Neural cell (in vitro differentiated cells): Measurements from ENCODE around the gene GABRA1. TPM values are rescaled to one million over a fixed set of nuclear protein-coding genes. Genes with fewer than 3 reads are reported as not detected.

ENCODE experiments used
- H2AFZ ChIP-seq: fragments of 200-600, 300-800 bp; sonication (generic), shearing (Covaris generic); 2 replicates; pipeline ENCODE4 v1.6.0; 2014; ENCODE audit warnings: low read depth, mild to moderate bottlenecking, antibody characterized with exemption, low read length, moderate library complexity
- H3F3A ChIP-seq: fragments of 200-600 bp; shearing (Covaris generic); 2 replicates; pipeline ENCODE4 v1.6.1; 2016; ENCODE audit warnings: mild to moderate bottlenecking, moderate library complexity, mixed read lengths, antibody characterized with exemption, low read length; ENCODE audit not compliant: insufficient read depth, poor library complexity, severe bottlenecking
- H3K27ac ChIP-seq: fragments of 200-600, 300-800 bp; sonication (generic), shearing (Covaris generic); 2 replicates; pipeline ENCODE4 v1.5.1; 2014; ENCODE audit warnings: mild to moderate bottlenecking, low read length, moderate library complexity
- H3K27me3 ChIP-seq: fragments of 300-800, 200-600 bp; sonication (generic), shearing (Covaris generic); 2 replicates; pipeline ENCODE4 v1.6.0; 2014; ENCODE audit warnings: mild to moderate bottlenecking, low read depth, low read length, moderate library complexity; ENCODE audit not compliant: insufficient read depth
- H3K36me3 ChIP-seq: fragments of 300-800, 200-600 bp; sonication (generic), shearing (Covaris generic); 2 replicates; pipeline ENCODE4 v1.5.1; 2014; ENCODE audit warnings: mild to moderate bottlenecking, antibody characterized with exemption, low read length, moderate library complexity; ENCODE audit not compliant: insufficient read depth
- H3K4me2 ChIP-seq: fragments of 300-800, 200-600 bp; sonication (generic), shearing (Covaris generic); 2 replicates; pipeline ENCODE4 v1.6.0; 2014; ENCODE audit warnings: mild to moderate bottlenecking, low read length
- H3K4me3 ChIP-seq: fragments of 300-800, 200-600 bp; sonication (generic), shearing (Covaris generic); 2 replicates; pipeline ENCODE4 v1.5.1; 2014; ENCODE audit warnings: mild to moderate bottlenecking, low read length, moderate library complexity
- H3K79me2 ChIP-seq: fragments of 200-600 bp; shearing (Covaris generic); replicated peaks from 2 replicates; pipeline ENCODE4 v1.6.0; 2014; ENCODE audit warnings: mild to moderate bottlenecking, low read length, moderate library complexity; ENCODE audit not compliant: insufficient read depth
- H3K9ac ChIP-seq: fragments of 300-800, 200-600 bp; sonication (generic), shearing (Covaris generic); 2 replicates; pipeline ENCODE4 v1.6.1; 2016; ENCODE audit warnings: mild to moderate bottlenecking, low read length, mixed read lengths
- H3K9me2 ChIP-seq: fragments of 200-600 bp; shearing (Covaris generic); 2 replicates; pipeline ENCODE4 v1.6.1; 2016; ENCODE audit warnings: mild to moderate bottlenecking, low read length, mixed read lengths; ENCODE audit not compliant: insufficient read depth
- H3K9me3 ChIP-seq: fragments of 200-600, 300-800 bp; sonication (generic), shearing (Covaris generic); 2 replicates; pipeline ENCODE4 v1.6.1; 2016; ENCODE audit warnings: mild to moderate bottlenecking, mixed run types, low read length, moderate library complexity, mixed read lengths
- H4K20me1 ChIP-seq: fragments of 200-600 bp; shearing (Covaris generic); 2 replicates; pipeline ENCODE4 v1.6.1; 2016; ENCODE audit warnings: mild to moderate bottlenecking, mixed run types; ENCODE audit not compliant: insufficient read depth
- EP300 ChIP-seq: fragments of 450-650 bp; conservative IDR thresholded peaks from 2 replicates; pipeline ENCODE4 v1.6.1; 2014; ENCODE audit warnings: antibody characterized with exemption, mild to moderate bottlenecking, moderate library complexity; ENCODE audit not compliant: poor library complexity, severe bottlenecking
- EZH2 ChIP-seq: fragments of 200-600, 300-800 bp; shearing (Covaris generic), sonication (generic); IDR thresholded peaks from 2 replicates; pipeline ENCODE4 v1.6.1; 2014; ENCODE audit warnings: antibody characterized with exemption, low read length, borderline replicate concordance, mild to moderate bottlenecking; ENCODE audit not compliant: insufficient read depth, poor library complexity, severe bottlenecking
- MXI1 ChIP-seq: fragments of 450-650 bp; conservative IDR thresholded peaks from 2 replicates; pipeline ENCODE4 v1.6.1; 2014; ENCODE audit warnings: antibody characterized with exemption, mild to moderate bottlenecking; ENCODE audit not compliant: poor library complexity, severe bottlenecking
- POLR2AphosphoS5 ChIP-seq: IDR thresholded peaks from 2 replicates; pipeline ENCODE4 v1.6.1; 2012
- RAD21 ChIP-seq: fragments of 450-650 bp; conservative IDR thresholded peaks from 2 replicates; pipeline ENCODE4 v1.6.1; 2014; ENCODE audit warnings: antibody characterized with exemption, mild to moderate bottlenecking, moderate library complexity
- SMC3 ChIP-seq: fragments of 450-650 bp; conservative IDR thresholded peaks from 2 replicates; pipeline ENCODE4 v1.6.1; 2014; ENCODE audit warnings: antibody characterized with exemption, mild to moderate bottlenecking, moderate library complexity; ENCODE audit not compliant: poor library complexity
- TAF1 ChIP-seq: IDR thresholded peaks from 2 replicates; pipeline ENCODE4 v1.6.1; 2012; ENCODE audit warnings: low read depth
- polyA plus RNA-seq: library from polyadenylated mRNA; depleted of rRNA; stranded (reverse); fragments of >200 nt; gene quantifications from 2 replicates; pipeline ENCODE4 v1.2.3, GENCODE V29; 2014
- TF ChIP-seq, protein P1 (sequence below): fragments of 450-650 bp; IDR thresholded peaks from 2 replicates; pipeline ENCODE4 v1.5.1; 2014; ENCODE audit warnings: antibody characterized with exemption, mild to moderate bottlenecking, moderate library complexity; ENCODE audit not compliant: poor library complexity, severe bottlenecking
- TF ChIP-seq, protein P2 (sequence below): IDR thresholded peaks from 2 replicates; pipeline ENCODE4 v1.6.1; 2012; ENCODE audit warnings: borderline replicate concordance

The GABRA1 gene
- polyA plus RNA-seq, 1 donor from 2014 or later: 50.6 TPM

DNA sequence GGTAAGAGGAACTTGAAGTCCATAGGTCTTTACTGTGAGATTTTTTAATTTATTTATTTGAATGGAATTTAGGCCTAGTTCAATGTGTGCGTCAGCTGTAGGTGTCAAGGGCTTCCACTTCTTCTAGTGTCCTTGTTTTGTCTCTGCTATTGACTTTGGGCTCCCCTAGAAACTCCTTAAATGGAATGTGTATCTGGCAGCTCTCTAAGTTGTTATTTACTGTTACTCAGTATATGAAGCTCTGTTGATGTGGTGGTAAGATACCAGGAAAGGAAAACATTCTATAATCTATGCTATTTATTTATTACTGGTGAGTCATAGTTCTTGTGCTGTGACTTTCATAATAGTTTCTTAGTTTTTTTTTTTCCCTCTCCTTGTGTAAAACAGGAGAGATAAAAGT, 97.1 kb downstream of the GABRA1 start:
- TF ChIP-seq SMC3: no peak
- TF ChIP-seq MXI1: no peak
- TF ChIP-seq EZH2: no peak
- no peak for TF ChIP-seq POLR2AphosphoS5
- no peak for TF ChIP-seq TAF1
- no peak for TF ChIP-seq EP300
- TF ChIP-seq, protein P1, sequence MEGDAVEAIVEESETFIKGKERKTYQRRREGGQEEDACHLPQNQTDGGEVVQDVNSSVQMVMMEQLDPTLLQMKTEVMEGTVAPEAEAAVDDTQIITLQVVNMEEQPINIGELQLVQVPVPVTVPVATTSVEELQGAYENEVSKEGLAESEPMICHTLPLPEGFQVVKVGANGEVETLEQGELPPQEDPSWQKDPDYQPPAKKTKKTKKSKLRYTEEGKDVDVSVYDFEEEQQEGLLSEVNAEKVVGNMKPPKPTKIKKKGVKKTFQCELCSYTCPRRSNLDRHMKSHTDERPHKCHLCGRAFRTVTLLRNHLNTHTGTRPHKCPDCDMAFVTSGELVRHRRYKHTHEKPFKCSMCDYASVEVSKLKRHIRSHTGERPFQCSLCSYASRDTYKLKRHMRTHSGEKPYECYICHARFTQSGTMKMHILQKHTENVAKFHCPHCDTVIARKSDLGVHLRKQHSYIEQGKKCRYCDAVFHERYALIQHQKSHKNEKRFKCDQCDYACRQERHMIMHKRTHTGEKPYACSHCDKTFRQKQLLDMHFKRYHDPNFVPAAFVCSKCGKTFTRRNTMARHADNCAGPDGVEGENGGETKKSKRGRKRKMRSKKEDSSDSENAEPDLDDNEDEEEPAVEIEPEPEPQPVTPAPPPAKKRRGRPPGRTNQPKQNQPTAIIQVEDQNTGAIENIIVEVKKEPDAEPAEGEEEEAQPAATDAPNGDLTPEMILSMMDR: no peak
- TF ChIP-seq RAD21: no peak
- TF ChIP-seq, protein P2, sequence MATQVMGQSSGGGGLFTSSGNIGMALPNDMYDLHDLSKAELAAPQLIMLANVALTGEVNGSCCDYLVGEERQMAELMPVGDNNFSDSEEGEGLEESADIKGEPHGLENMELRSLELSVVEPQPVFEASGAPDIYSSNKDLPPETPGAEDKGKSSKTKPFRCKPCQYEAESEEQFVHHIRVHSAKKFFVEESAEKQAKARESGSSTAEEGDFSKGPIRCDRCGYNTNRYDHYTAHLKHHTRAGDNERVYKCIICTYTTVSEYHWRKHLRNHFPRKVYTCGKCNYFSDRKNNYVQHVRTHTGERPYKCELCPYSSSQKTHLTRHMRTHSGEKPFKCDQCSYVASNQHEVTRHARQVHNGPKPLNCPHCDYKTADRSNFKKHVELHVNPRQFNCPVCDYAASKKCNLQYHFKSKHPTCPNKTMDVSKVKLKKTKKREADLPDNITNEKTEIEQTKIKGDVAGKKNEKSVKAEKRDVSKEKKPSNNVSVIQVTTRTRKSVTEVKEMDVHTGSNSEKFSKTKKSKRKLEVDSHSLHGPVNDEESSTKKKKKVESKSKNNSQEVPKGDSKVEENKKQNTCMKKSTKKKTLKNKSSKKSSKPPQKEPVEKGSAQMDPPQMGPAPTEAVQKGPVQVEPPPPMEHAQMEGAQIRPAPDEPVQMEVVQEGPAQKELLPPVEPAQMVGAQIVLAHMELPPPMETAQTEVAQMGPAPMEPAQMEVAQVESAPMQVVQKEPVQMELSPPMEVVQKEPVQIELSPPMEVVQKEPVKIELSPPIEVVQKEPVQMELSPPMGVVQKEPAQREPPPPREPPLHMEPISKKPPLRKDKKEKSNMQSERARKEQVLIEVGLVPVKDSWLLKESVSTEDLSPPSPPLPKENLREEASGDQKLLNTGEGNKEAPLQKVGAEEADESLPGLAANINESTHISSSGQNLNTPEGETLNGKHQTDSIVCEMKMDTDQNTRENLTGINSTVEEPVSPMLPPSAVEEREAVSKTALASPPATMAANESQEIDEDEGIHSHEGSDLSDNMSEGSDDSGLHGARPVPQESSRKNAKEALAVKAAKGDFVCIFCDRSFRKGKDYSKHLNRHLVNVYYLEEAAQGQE: no peak
- Histone ChIP-seq H2AFZ (no peak overlapping the region), H3K79me2 (no peaks in the 10 kb centered on the region), H3K9me2 (no peaks in the 10 kb centered on the region), H3K4me2 (no peak overlapping the region), H3F3A (no peaks in the 10 kb centered on the region), H3K9ac (no peak overlapping the region), H3K27ac (no peak overlapping the region), H4K20me1 (no peaks in the 10 kb centered on the region), H3K36me3 (no peaks in the 10 kb centered on the region), H3K9me3 (no peaks in the 10 kb centered on the region), H3K4me3 (no peak overlapping the region), H3K27me3 (no peaks in the 10 kb centered on the region)

DNA sequence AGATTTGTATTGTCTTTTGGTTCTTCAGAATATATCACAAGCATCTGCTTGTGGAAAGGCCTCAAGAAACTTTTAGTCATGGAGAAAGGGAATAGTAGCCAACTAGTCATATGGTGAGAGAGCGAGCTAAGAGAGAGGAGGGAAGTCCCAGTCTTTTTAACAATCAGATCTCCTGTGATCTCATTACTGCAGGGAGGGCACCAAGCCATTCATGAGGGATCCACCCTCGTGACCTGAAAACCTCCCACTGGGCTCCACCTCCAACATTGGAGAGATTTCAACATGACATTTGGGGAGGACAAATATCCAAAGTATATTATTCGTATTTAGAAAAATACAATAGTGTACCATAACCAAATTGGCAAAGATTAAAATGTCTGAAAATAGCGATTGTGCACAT, 99.0 kb downstream of the GABRA1 start:
- H4K20me1 ChIP-seq: no peaks in the 10 kb centered on the region
- no peak for TF ChIP-seq RAD21
- TF ChIP-seq, protein P1: no peak

More for the DNA sequence above, 99.0 kb downstream of the GABRA1 start:
- no peaks in the 10 kb centered on the region for H3K27me3 ChIP-seq
- H2AFZ ChIP-seq: no peak overlapping the region
- H3K9ac ChIP-seq: no peak overlapping the region
- H3K9me3 ChIP-seq: no peaks in the 10 kb centered on the region
- no peak overlapping the region for H3K27ac ChIP-seq
- no peak overlapping the region for H3K4me3 ChIP-seq
- H3K79me2 ChIP-seq: no peaks in the 10 kb centered on the region
- H3F3A ChIP-seq: no peaks in the 10 kb centered on the region
- no peak overlapping the region for H3K4me2 ChIP-seq
- H3K9me2 ChIP-seq: no peaks in the 10 kb centered on the region
- no peaks in the 10 kb centered on the region for H3K36me3 ChIP-seq

Other genes starting within 250 kb of the GABRA1 start
- 2.2 and 3.9 TPM in 2 replicates for gene GABRA6, start 162.4 kb upstream of the GABRA1 start, polyA plus RNA-seq
- 33.4 and 35.8 TPM in 2 replicates for gene GABRG2, start 219.7 kb downstream of the GABRA1 start, polyA plus RNA-seq